Endothelial cell of umbilical vein (primary cell): ENCODE data around the gene CS.

Experiments
- CTCF ChIP-seq, 2 donors: IDR thresholded peaks; 1 replicate in 1 of 2; 2 replicates in 1 of 2; pipeline ENCODE4 v1.5.1; 2011; ENCODE audit warnings: low read length in 2 of 2, mild to moderate bottlenecking in 2 of 2, moderate library complexity in 2 of 2, control low read depth in 1 of 2, inconsistent platforms in 1 of 2, low read depth in 1 of 2; ENCODE audit not compliant: insufficient read depth in 1 of 2; ENCODE audit errors: extremely low read depth in 1 of 2
- EZH2 ChIP-seq: IDR thresholded peaks from 2 replicates; pipeline ENCODE4 v1.6.1; 2012; ENCODE audit warnings: borderline replicate concordance, low read depth, mild to moderate bottlenecking, moderate library complexity, low read length, inconsistent platforms; ENCODE audit not compliant: severe bottlenecking
- POLR2A ChIP-seq: IDR thresholded peaks from 2 replicates; pipeline ENCODE4 v1.6.1; 2012; ENCODE audit warnings: low read depth, mild to moderate bottlenecking, control low read depth, low read length

GRCh38 chr12:56244494-56244893, 55.6 kb downstream of the CS start:
- no peak for TF ChIP-seq POLR2A
- no peak for TF ChIP-seq EZH2
- no peak for TF ChIP-seq CTCF (IDR thresholded peaks at IDR 0.05; ENCODE audit: extremely low read depth in 1 of 2, insufficient read depth in 1 of 2, low read depth in 1 of 2, low read length in 2 of 2)
